ENCODE data around the gene TCEA2.

TCEA2 gene

GRCh38 chr20:64027981-64028685 is 34.9 kb upstream of the TCEA2 start:
- Histone ChIP-seq H3K27ac (no peak overlapping the region), H3K4me3 (ENCODE audit: low read depth, low read length) (no peak overlapping the region), H3K4me1 (no peaks in the 10 kb centered on the region), H3K9ac (no peak overlapping the region), H2AFZ (no peak overlapping the region), H3K9me3 (ENCODE audit: control insufficient read depth, low read length) (no peaks in the 10 kb centered on the region), H3K79me2 (peaks cover 11% of the 10 kb centered on the region), H3K4me2 (ENCODE audit: low read length) (no peak overlapping the region), H3K27me3 (ENCODE audit: control insufficient read depth, insufficient read depth, low read length) (no peaks in the 10 kb centered on the region), H3K36me3 (ENCODE audit: control insufficient read depth, insufficient read depth, low read length) (no peaks in the 10 kb centered on the region)
- TF ChIP-seq CTCF (IDR thresholded peaks at IDR 0.05), result no peak

GRCh38 chr20:64029293-64030117 is 33.5 kb upstream of the TCEA2 start:
- Histone ChIP-seq H3K79me2 (peaks cover 3% of the 10 kb centered on the region), H3K9ac (no peak overlapping the region), H3K4me1 (no peaks in the 10 kb centered on the region), H3K4me2 (ENCODE audit: low read length) (no peak overlapping the region), H3K36me3 (ENCODE audit: control insufficient read depth, insufficient read depth, low read length) (no peaks in the 10 kb centered on the region), H3K4me3 (ENCODE audit: low read depth, low read length) (no peak overlapping the region), H3K27ac (no peak overlapping the region), H3K9me3 (ENCODE audit: control insufficient read depth, low read length) (no peaks in the 10 kb centered on the region), H3K27me3 (ENCODE audit: control insufficient read depth, insufficient read depth, low read length) (no peaks in the 10 kb centered on the region), H2AFZ (no peak overlapping the region)
- no peak for TF ChIP-seq CTCF (IDR thresholded peaks at IDR 0.05)

GRCh38 chr20:64030371-64031134 is 32.4 kb upstream of the TCEA2 start:
- no peak for TF ChIP-seq CTCF (IDR thresholded peaks at IDR 0.05)
- Histone ChIP-seq H2AFZ (no peak overlapping the region), H3K27ac (no peak overlapping the region)

GRCh38 chr20:64031822-64032314 is 31.1 kb upstream of the TCEA2 start:
- no peak overlapping the region for H2AFZ ChIP-seq
- no peaks in the 10 kb centered on the region for H3K4me1 ChIP-seq

More at GRCh38 chr20:64030371-64031134, 32.4 kb upstream of the TCEA2 start:
- Histone ChIP-seq H3K9ac (no peak overlapping the region), H3K4me3 (ENCODE audit: low read depth, low read length) (no peak overlapping the region), H3K4me1 (no peaks in the 10 kb centered on the region), H3K4me2 (ENCODE audit: low read length) (no peak overlapping the region), H3K36me3 (ENCODE audit: control insufficient read depth, insufficient read depth, low read length) (no peaks in the 10 kb centered on the region), H3K79me2 (peaks cover 3% of the 10 kb centered on the region), H3K27me3 (ENCODE audit: control insufficient read depth, insufficient read depth, low read length) (no peaks in the 10 kb centered on the region), H3K9me3 (ENCODE audit: control insufficient read depth, low read length) (no peaks in the 10 kb centered on the region)

More at GRCh38 chr20:64031822-64032314, 31.1 kb upstream of the TCEA2 start:
- Histone ChIP-seq H3K9ac (no peak overlapping the region), H3K27me3 (ENCODE audit: control insufficient read depth, insufficient read depth, low read length) (no peaks in the 10 kb centered on the region), H3K4me3 (ENCODE audit: low read depth, low read length) (no peak overlapping the region), H3K36me3 (ENCODE audit: control insufficient read depth, insufficient read depth, low read length) (no peaks in the 10 kb centered on the region), H3K4me2 (ENCODE audit: low read length) (no peak overlapping the region), H3K9me3 (ENCODE audit: control insufficient read depth, low read length) (no peaks in the 10 kb centered on the region), H3K79me2 (peaks cover 3% of the 10 kb centered on the region), H3K27ac (no peak overlapping the region)
- no peak for TF ChIP-seq CTCF (IDR thresholded peaks at IDR 0.05)

Data from parathyroid adenoma (tissue), 2 donors.